ENCODE results near the gene CCDC194.

- no peak for TF ChIP-seq POLR2A (IDR thresholded peaks at IDR 0.05)
- TF ChIP-seq, protein P1, sequence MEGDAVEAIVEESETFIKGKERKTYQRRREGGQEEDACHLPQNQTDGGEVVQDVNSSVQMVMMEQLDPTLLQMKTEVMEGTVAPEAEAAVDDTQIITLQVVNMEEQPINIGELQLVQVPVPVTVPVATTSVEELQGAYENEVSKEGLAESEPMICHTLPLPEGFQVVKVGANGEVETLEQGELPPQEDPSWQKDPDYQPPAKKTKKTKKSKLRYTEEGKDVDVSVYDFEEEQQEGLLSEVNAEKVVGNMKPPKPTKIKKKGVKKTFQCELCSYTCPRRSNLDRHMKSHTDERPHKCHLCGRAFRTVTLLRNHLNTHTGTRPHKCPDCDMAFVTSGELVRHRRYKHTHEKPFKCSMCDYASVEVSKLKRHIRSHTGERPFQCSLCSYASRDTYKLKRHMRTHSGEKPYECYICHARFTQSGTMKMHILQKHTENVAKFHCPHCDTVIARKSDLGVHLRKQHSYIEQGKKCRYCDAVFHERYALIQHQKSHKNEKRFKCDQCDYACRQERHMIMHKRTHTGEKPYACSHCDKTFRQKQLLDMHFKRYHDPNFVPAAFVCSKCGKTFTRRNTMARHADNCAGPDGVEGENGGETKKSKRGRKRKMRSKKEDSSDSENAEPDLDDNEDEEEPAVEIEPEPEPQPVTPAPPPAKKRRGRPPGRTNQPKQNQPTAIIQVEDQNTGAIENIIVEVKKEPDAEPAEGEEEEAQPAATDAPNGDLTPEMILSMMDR (IDR thresholded peaks at IDR 0.05), result no peak
Measured at GRCh38 chr19:17429641-17430113, 35.7 kb upstream of the CCDC194 start.

Measured in right lobe of liver (tissue), 4 donors.